LNCAP (cell line): ENCODE data around the gene ZNF630.

ENCODE experiments used
- TF ChIP-seq, protein P1 (sequence below): fragments of 450-650 bp; IDR thresholded peaks from 2 replicates; pipeline ENCODE4 v1.5.1; 2017; ENCODE audit warnings: mild to moderate bottlenecking

Gene ZNF630

DNA sequence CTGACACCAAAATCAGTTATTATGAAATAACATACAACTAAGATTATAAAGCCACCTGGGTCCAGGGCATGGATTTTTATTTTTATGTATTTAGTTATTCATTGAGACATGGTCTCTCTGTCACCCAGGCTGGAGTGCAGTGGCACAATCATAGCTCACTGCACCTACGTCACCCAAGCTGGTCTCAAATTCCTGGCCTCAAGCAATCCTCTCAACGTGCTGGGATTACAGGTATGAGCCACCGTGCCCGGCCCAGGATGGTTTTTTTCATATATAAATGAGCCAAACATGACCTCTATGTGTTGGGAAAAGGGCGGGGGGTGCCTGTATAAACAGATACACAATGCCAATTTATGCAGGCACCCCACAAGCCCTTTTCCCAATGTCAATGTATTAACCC is 24.6 kb downstream of the ZNF630 start:
- TF ChIP-seq, protein P1, sequence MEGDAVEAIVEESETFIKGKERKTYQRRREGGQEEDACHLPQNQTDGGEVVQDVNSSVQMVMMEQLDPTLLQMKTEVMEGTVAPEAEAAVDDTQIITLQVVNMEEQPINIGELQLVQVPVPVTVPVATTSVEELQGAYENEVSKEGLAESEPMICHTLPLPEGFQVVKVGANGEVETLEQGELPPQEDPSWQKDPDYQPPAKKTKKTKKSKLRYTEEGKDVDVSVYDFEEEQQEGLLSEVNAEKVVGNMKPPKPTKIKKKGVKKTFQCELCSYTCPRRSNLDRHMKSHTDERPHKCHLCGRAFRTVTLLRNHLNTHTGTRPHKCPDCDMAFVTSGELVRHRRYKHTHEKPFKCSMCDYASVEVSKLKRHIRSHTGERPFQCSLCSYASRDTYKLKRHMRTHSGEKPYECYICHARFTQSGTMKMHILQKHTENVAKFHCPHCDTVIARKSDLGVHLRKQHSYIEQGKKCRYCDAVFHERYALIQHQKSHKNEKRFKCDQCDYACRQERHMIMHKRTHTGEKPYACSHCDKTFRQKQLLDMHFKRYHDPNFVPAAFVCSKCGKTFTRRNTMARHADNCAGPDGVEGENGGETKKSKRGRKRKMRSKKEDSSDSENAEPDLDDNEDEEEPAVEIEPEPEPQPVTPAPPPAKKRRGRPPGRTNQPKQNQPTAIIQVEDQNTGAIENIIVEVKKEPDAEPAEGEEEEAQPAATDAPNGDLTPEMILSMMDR, result no peak

DNA sequence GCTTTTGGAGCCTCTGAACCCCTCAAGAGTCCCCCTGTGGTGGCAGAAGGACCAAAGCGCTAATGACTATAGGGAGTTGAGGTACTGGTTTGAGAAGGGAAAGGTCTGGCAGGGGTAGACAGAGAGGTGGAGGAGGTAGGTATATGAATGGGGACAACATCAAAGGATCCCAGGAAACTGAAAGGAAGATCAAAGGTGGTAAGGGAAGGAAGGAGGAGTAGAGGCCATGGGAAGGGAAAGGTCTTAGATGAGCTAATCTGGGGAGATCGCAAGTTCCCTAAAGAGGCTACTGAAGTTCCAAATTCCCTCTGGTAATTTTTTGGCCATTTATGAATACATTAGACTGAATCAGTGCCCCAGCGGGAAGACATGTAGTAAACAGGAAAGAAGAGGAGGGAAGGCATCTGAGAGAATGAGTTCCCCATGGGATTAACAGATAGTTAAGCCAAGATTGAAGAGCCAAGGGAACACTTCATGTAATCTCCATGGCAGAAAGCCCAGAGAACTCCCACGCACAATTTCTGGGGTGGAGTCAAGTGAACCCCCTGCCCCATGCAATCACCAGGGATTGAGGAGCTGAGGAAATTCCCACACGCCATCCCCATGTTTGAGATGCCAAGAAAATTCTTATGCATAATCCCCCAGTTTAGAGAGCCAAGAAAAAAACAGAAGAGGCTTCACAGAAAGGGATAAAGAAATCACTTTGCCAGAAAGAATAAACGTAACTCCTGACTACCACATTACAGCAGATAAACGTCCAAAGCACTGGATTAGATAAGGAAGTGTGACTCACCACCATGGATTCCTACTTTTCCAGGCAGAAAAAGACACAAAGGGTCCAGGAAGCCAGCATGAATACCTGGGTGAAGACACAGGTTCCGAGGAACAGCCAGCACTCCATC is 25.8 kb downstream of the ZNF630 start:
- TF ChIP-seq, protein P1, result no peak

DNA sequence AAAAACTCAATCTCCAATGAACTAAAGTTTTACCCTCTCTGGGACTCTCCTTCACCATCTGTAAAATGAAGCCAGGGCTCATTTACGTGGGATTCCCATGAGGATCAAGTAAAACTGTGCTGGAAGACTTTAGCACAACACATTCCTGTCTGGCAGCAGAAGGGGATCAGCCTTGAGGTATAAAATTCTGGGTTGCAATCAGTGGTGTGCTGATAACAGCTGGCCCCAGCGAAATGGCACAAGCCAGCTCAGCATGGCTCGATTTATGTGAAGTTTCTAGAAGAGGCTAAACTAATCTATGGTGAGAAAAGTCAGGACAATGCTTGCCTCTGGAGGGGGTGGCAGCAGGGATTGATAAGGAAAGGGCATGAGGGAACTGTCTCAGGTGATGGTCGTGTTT is 28.4 kb downstream of the ZNF630 start:
- TF ChIP-seq, protein P1, result no peak

DNA sequence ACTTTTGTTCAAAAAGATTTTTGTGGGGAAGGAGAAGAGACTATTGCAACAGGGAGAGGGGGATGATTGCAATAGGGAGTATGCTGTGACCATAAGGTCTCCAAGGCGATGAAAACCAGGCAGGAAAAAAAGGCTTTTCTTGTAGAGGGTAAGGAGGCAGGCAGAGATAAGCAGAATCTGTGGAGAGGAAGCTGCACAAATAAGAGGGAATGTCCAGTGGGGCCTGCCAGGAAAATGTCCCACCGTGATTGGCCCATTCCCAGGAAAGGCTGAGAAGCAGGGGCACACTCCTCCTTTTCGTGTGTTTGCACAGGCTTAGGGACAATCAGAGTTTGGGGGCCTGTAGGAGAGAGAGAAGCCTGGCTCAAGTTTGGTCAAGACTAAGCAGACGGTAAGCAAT is 35.5 kb downstream of the ZNF630 start:
- TF ChIP-seq, protein P1, result no peak

DNA sequence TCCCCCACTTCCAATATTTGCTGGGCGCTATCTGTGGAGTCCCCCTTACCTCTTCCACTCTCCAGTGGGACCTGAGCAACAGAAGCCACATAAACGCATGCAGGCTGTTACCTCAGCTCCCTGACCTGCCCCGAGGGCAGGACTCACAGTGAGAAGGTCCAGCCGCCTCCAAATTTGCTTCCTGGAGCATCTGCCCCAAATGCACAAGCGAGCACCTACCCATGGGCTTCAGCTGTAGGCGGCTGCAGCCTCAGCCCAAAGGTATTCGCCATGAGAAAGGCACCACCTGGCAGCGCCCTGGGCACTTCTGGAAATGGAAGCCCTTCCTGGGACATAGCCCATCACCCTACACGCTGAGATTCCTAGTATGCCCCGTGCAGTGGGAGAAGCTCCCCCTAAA is 41.2 kb downstream of the ZNF630 start:
- TF ChIP-seq, protein P1, result no peak

DNA sequence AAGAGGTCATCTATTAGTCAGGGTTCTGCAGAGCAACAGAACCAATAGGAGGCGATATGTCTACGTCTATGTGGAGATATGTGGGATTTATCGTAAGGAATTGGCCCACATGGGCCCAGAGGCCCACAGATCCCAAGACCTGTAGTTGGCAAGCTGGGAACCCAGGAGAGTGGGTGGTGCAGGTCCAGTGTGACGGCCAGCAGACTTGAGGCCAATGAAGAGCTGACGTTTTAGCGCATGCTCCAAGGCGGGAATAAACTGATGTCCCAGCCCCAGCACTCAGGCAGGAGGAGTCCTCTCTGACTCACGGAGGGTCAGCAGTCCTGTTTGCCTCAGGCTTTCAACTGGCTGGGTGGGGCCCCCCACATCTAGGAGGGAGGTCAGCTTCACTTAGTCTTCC is 43.3 kb downstream of the ZNF630 start:
- TF ChIP-seq, protein P1, result no peak

DNA sequence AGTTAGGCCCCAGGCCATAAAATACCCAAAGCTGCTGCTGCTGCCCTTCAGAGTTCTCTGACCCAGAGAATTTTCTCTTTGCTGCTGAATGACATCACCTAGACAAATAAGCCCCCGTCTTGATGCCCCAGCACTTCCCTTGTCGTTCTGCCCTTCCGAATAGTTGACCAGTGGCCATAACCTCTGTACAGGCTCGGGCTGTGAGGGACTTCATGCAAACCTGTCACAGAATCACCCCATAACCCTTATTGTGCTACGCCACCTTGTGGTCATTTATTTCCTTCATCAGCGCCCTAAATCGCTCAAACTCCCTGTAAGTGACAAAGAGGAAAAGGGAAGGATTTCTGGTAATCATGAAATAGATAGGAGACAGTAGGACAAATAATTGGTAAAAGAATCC is 45.9 kb downstream of the ZNF630 start:
- TF ChIP-seq, protein P1, result peak; percentile 50; the same call in 1 of the 2 replicates

DNA sequence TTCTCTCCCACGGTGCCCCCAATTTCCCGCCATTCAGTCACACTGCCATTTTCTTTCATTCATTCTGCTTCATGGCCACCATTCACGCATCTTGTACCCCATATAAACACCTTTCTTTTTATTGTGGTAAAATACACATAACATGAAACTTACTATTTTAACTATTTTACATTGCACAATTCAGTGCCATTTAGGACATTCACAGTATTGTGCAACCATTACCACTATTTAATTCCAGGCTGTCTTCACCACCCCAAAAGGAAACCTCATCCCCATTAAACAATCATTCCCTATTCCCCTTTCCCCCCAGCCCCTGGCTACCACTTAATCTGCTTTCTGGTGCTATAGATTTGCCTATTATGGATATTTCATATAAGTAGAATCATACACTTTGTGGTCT is 48.7 kb downstream of the ZNF630 start:
- TF ChIP-seq, protein P1, result no peak
